H1 (cell line): ENCODE measurements around the gene PGAM1. TPM values are rescaled to one million over a fixed set of nuclear protein-coding genes. Genes with fewer than 3 reads are reported as not detected.

Experiments used
- CTCF ChIA-PET: fragments of 300-600 bp; sonication (Branson Sonifier 250); formaldehyde crosslinking; loops from one replicate; lab custom pipeline; 2021; ENCODE audit not compliant: partially characterized antibody; lab: Charles Lee
- POLR2A ChIA-PET: fragments of 300-600 bp; sonication (Branson Sonifier 250); formaldehyde crosslinking; loops from one replicate; lab custom pipeline; 2021; ENCODE audit warnings: inconsistent platforms; ENCODE audit not compliant: partially characterized antibody; lab: Charles Lee
- DNase-seq, 2 experiments: peaks; one replicate each; pipeline versions ENCODE4 v3.0.0 to v3.0.0-alpha.2; 2010 to 2022; ENCODE audit warnings: low spot score in 2 of 2, low read depth in 1 of 2, mixed read lengths in 1 of 2
- FAIRE-seq: peaks from 2 replicates; lab custom pipeline; 2011; peaks lifted over from hg19 to GRCh38; lab: Jason Lieb, UNC
- H2AFZ ChIP-seq: 2 replicates; pipeline ENCODE4 v1.8.1; 2012; ENCODE audit warnings: low read length, inconsistent platforms
- H2AK5ac ChIP-seq: 2 replicates; pipeline ENCODE4 v1.6.1; 2013; ENCODE audit warnings: low read depth, low read length
- H2BK120ac ChIP-seq: replicated peaks from 2 replicates; pipeline ENCODE3; 2013; ENCODE audit warnings: low read depth, low read length, inconsistent platforms
- H2BK12ac ChIP-seq: 2 replicates; pipeline ENCODE4 v1.6.1; 2013; ENCODE audit warnings: low read depth, low read length
- H2BK15ac ChIP-seq: 2 replicates; pipeline ENCODE4 v1.6.1; 2013; ENCODE audit warnings: low read length
- H2BK20ac ChIP-seq: 2 replicates; pipeline ENCODE4 v1.6.1; 2013; ENCODE audit warnings: low read length
- H2BK5ac ChIP-seq: 2 replicates; pipeline ENCODE4 v1.6.1; 2013; ENCODE audit warnings: low read depth, low read length
- H3K14ac ChIP-seq: 2 replicates; pipeline ENCODE4 v1.6.1; 2013; ENCODE audit warnings: inconsistent platforms; ENCODE audit not compliant: insufficient read length
- H3K18ac ChIP-seq: 2 replicates; pipeline ENCODE4 v1.6.1; 2013; ENCODE audit warnings: low read length; ENCODE audit errors: extremely low read depth
- H3K23ac ChIP-seq: 2 replicates; pipeline ENCODE4 v1.6.1; 2013; ENCODE audit warnings: inconsistent platforms; ENCODE audit not compliant: insufficient read length
- H3K23me2 ChIP-seq: 2 replicates; pipeline ENCODE4 v1.6.1; 2013; ENCODE audit warnings: low read depth, low read length
- H3K27ac ChIP-seq: 2 replicates; pipeline ENCODE4 v1.6.1; 2011; ENCODE audit warnings: low read depth, low read length, inconsistent platforms
- H3K27me3 ChIP-seq, 4 experiments: replicated peaks in 1 of 4; 1 replicate in 1 of 4; 2 replicates in 3 of 4; pipeline versions ENCODE4 v1.6.1 to v1.8.1; 2011 to 2013; ENCODE audit warnings: low read length in 3 of 4, mild to moderate bottlenecking in 3 of 4, inconsistent platforms in 2 of 4, mixed read lengths in 2 of 4, moderate library complexity in 1 of 4; ENCODE audit not compliant: control insufficient read depth in 3 of 4, insufficient read depth in 3 of 4; ENCODE audit errors: extremely low read depth in 1 of 4
- H3K36me3 ChIP-seq, 4 experiments: 2 replicates each; pipeline versions ENCODE4 v1.6.1 to v1.8.1; 2011 to 2013; ENCODE audit warnings: mild to moderate bottlenecking in 4 of 4, low read length in 3 of 4, moderate library complexity in 2 of 4, control low read depth in 1 of 4, inconsistent platforms in 1 of 4; ENCODE audit not compliant: insufficient read depth in 4 of 4, control insufficient read depth in 2 of 4
- H3K4ac ChIP-seq: replicated peaks from 2 replicates; pipeline ENCODE3; 2013; ENCODE audit warnings: low read length, low read depth, mixed read lengths, inconsistent platforms; ENCODE audit not compliant: insufficient read length
- H3K4me1 ChIP-seq, 4 experiments: replicated peaks in 1 of 4; 1 replicate in 1 of 4; 2 replicates in 3 of 4; pipeline versions ENCODE4 v1.6.1 to v1.8.1; 2011 to 2013; ENCODE audit warnings: low read length in 3 of 4, inconsistent platforms in 2 of 4, mixed read lengths in 1 of 4; ENCODE audit not compliant: insufficient read depth in 4 of 4, control insufficient read depth in 3 of 4
- H3K4me2 ChIP-seq, 2 experiments: 2 replicates each; pipeline versions ENCODE4 v1.6.1 to v1.8.1; 2011 to 2013; ENCODE audit warnings: low read depth in 2 of 2, low read length in 2 of 2, control low read depth in 1 of 2, inconsistent platforms in 1 of 2, mild to moderate bottlenecking in 1 of 2; ENCODE audit not compliant: insufficient read depth in 1 of 2
- H3K4me3 ChIP-seq, 4 experiments: fragments of 200-600, 300-600 bp in 1 of 4; sonication (generic), shearing (Covaris generic), sonication (Bioruptor Twin) in 1 of 4; 2 replicates each; pipeline versions ENCODE4 v1.5.1 to v1.8.1; 2011 to 2016; ENCODE audit warnings: low read length in 4 of 4, low read depth in 3 of 4, control low read depth in 2 of 4, inconsistent platforms in 2 of 4, mild to moderate bottlenecking in 2 of 4, mixed read lengths in 1 of 4, moderate library complexity in 1 of 4; ENCODE audit not compliant: insufficient read depth in 2 of 4; ENCODE audit errors: extremely low read depth in 1 of 4
- H3K56ac ChIP-seq: replicated peaks from 2 replicates; pipeline ENCODE3; 2013; ENCODE audit warnings: low read depth, mild to moderate bottlenecking, mixed read lengths, low read length, inconsistent platforms; ENCODE audit not compliant: insufficient read length
- H3K79me1 ChIP-seq: 2 replicates; pipeline ENCODE4 v1.6.1; 2013; ENCODE audit warnings: low read depth, low read length, control low read depth
- H3K79me2 ChIP-seq, 2 experiments: 2 replicates each; pipeline versions ENCODE4 v1.6.1 to v1.8.1; 2012 to 2013; ENCODE audit warnings: low read length in 2 of 2, mild to moderate bottlenecking in 2 of 2, inconsistent platforms in 1 of 2; ENCODE audit not compliant: insufficient read depth in 2 of 2, control insufficient read depth in 1 of 2
- H3K9ac ChIP-seq, 4 experiments: replicated peaks in 1 of 4; 1 replicate in 1 of 4; 2 replicates in 3 of 4; pipeline versions ENCODE4 v1.6.1 to v1.8.1; 2011 to 2013; ENCODE audit warnings: low read depth in 3 of 4, low read length in 3 of 4, control low read depth in 2 of 4, mild to moderate bottlenecking in 2 of 4, moderate library complexity in 2 of 4, inconsistent platforms in 1 of 4; ENCODE audit errors: extremely low read depth in 1 of 4
- H3K9me3 ChIP-seq, 2 experiments: 2 replicates each; pipeline versions ENCODE4 v1.6.1 to v1.8.1; 2012 to 2013; ENCODE audit warnings: mild to moderate bottlenecking in 2 of 2, moderate library complexity in 2 of 2, control low read depth in 1 of 2, inconsistent platforms in 1 of 2, low read depth in 1 of 2, low read length in 1 of 2, mixed read lengths in 1 of 2; ENCODE audit not compliant: insufficient read depth in 2 of 2
- H4K20me1 ChIP-seq, 2 experiments: replicated peaks in 1 of 2; 2 replicates each; pipeline versions ENCODE3 to v1.8.1; 2011 to 2013; ENCODE audit warnings: inconsistent platforms in 2 of 2, low read length in 2 of 2, mild to moderate bottlenecking in 1 of 2; ENCODE audit not compliant: insufficient read depth in 2 of 2, control insufficient read depth in 1 of 2
- H4K5ac ChIP-seq: 2 replicates; pipeline ENCODE4 v1.6.1; 2013; ENCODE audit warnings: low read length, low read depth, mixed read lengths, inconsistent platforms; ENCODE audit not compliant: insufficient read length
- H4K8ac ChIP-seq: 2 replicates; pipeline ENCODE4 v1.8.0; 2013; ENCODE audit warnings: mild to moderate bottlenecking, moderate library complexity, low read length, inconsistent platforms; ENCODE audit not compliant: insufficient read depth; ENCODE audit errors: extremely low read depth
- H4K91ac ChIP-seq: replicated peaks from 2 replicates; pipeline ENCODE3; 2013; ENCODE audit warnings: low read length, mixed read lengths, inconsistent platforms; ENCODE audit not compliant: insufficient read length
- CEBPB ChIP-seq: IDR thresholded peaks from 2 replicates; pipeline ENCODE4 v1.6.1; 2012; ENCODE audit warnings: low read depth, low read length
- CHD2 ChIP-seq: IDR thresholded peaks from 2 replicates; pipeline ENCODE4 v1.6.1; 2012; ENCODE audit warnings: low read length, improper control_type of control experiment
- WGBS, 2 experiments: shearing (Covaris generic) in 1 of 2; methylation state at CpG; one replicate each; pipeline versions ENCODE4 v1.1.6 to v1.1.7; 2013 to 2015; ENCODE audit warnings: low lambda C conversion rate in 2 of 2, mixed read lengths in 2 of 2, inconsistent platforms in 1 of 2, low coverage in 1 of 2, missing lambda C conversion rate in 1 of 2; ENCODE audit not compliant: insufficient replicate concordance in 2 of 2, insufficient coverage in 1 of 2, insufficient read length in 1 of 2; ENCODE audit errors: extremely low coverage in 1 of 2, missing lambda C conversion rate in 1 of 2; 5-methylcytosine and 5-hydroxymethylcytosine counted together
- polyA plus RNA-seq, 7 experiments: library from polyadenylated mRNA; depleted of rRNA in 3 of 7; stranded (reverse) in 5 of 7; unstranded in 2 of 7; fragments of >200 nt in 5 of 7; fragments of 200-250 nt in 2 of 7; gene quantifications; 1 replicate in 5 of 7; 2 replicates in 1 of 7; 4 replicates in 1 of 7; pipeline versions ENCODE4 v1.2.1 to v1.2.3, GENCODE V29; 2011 to 2013; ENCODE audit warnings: missing spikeins in 2 of 7, mixed read lengths in 2 of 7
- total RNA-seq: library from RNA; stranded (reverse); fragmentation: NEBNext Ultra II Directional; extraction: Animal tissue kit (Norgen Biotek cat#: 25700); gene quantifications from 2 replicates; pipeline ENCODE4 v1.2.1, GENCODE V29; 2021

PGAM1 gene
- total and polyA plus RNA-seq, 2 of the 8 experiments (the other 6 are each of a cell fraction or from before 2014, with no cell fraction given), result 791 to 799 TPM

GRCh38 chr10:97445357-97445721 lies 19.3 kb downstream of the PGAM1 start:
- Histone ChIP-seq H3K23me2 (peaks cover 7% of the 10 kb centered on the region), H3K27ac (peak overlapping the region; percentile 62)
- 6% methylated on average over 13 of the region's 13 CpGs; no CpG with 5 or more reads in 1 of the 2 experiments for WGBS, 2 experiments

More at GRCh38 chr10:97445357-97445721, 19.3 kb downstream of the PGAM1 start:
- CTCF ChIA-PET, result interaction anchor here (0.6 to 2.5 kb wide), 4 partner anchors 34 to 273 kb away, joined by 3 to 19 read pairs (median 4); no protein-coding TSS in a partner anchor
- Histone ChIP-seq H3K4me1 (peaks cover 0 to 8% (median under 1%) of the 10 kb centered on the region in 4 experiments; a peak in 5 of 7 replicates), H3K23ac (no peak overlapping the region), H4K5ac (peak overlapping the region; percentile 44), H3K18ac (peak overlapping the region; percentile 73; the same call in 1 of the 2 replicates), H2BK5ac (peak overlapping the region; percentile 63; the same call in 1 of the 2 replicates), H3K27me3 (no peaks in the 10 kb centered on the region), H3K4me3 (peak overlapping the region; percentile 78 to 98 (median 87)), H3K4ac (peak overlapping the region; percentile 62), H3K4me2 (peak overlapping the region; percentile 85 to 88), H2BK20ac (no peak overlapping the region), H3K56ac (no peak overlapping the region), H3K14ac (no peak overlapping the region), H3K9ac (peak overlapping the region; percentile 68 to 92 (median 86)), H2BK15ac (no peak overlapping the region), H2BK120ac (no peak overlapping the region), H4K91ac (no peak overlapping the region), H2AK5ac (peak overlapping the region; percentile 40; the same call in 1 of the 2 replicates), H3K9me3 (no peaks in the 10 kb centered on the region), H3K79me2 (peaks cover 15 to 42% of the 10 kb centered on the region in 2 experiments), H4K8ac (peak overlapping the region; percentile 87), H3K79me1 (peaks cover 13% of the 10 kb centered on the region), H2AFZ (peak overlapping the region; percentile 79), H4K20me1 (peaks cover 0 to 4% of the 10 kb centered on the region in 2 experiments), H2BK12ac (peak overlapping the region; percentile 45; the same call in 1 of the 2 replicates), H3K36me3 (peaks cover 3 to 16% (median 12%) of the 10 kb centered on the region in 4 experiments; a peak in 5 of 8 replicates)
- POLR2A ChIA-PET, result interaction anchor here (0.9 to 13.8 kb wide), 7 partner anchors 9 to 52 kb away, joined by 3 to 185 read pairs (median 3); no protein-coding TSS in a partner anchor
- no peak for TF ChIP-seq CHD2
- 0 out of 2 replicates have a peak, but pooled peaks have one; percentile 8 for TF ChIP-seq CEBPB
- FAIRE-seq (no peak), DNase-seq (no peak)
